Measurements from ENCODE around the gene CUX1.
"Not testable (repeated sequence)": the region's sequence is repeated elsewhere in the genome, so short reads cannot be mapped to it uniquely, and the experiment has no call there.

Gene CUX1

DNA sequence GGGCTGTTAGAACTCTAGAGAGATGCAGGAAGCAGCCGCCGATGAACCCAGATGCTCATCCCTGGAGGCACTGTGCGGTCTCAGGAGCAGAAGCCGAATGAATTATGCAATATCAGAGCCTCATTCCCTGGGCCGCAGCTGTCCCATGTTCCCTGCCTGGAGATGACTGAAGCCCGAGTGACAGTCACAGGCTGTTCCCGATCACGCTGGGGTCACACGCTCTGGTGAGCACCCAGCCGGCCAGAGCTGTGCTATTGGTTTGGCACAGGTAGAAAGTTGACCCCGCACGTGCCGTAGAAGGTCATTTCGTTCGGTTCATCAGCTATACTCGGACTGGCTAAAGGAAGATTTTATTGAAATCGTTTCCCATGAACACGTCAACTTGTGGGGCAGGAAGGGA, 328.7 kb downstream of the CUX1 start:
- DNase-seq (ENCODE audit: low spot score): no peak

DNA sequence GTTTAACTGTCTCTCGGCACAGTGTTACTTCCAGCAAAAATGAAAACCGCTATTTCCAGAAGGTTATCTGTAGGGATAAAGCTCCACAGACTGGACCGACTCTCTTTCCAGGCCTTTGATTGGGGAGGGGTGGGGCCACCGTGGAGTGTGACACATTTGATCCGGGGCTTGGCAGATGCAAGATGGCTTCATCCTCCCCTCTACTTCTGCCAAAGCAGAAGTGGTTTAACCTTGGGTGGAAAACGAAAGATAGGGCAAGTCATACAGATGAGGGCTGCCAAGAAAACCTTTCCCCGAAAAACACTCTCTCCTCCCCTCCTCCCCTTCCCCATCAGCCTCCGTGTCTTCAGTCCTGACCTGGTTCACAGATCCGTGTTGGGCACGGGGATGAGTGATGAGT, 329.6 kb downstream of the CUX1 start:
- no peak for DNase-seq (ENCODE audit: low spot score)

DNA sequence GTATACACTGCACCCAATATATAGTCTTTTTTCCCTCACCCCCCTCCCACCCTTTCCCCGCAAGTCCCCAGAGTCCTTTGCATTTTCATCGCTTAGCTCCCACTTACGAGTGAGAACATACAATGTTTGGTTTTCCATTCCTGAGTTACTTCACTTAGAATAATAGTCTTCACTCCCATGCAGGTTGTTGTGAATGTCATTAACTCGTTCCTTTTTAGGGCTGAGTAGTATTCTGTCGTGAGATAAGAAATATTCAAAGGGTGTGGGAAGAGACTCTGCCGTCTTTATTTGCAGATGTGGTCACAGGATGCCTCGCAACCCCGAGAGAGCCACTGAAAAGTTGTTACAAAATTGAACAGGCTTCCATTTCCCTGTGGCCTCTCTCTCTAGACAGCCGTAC, 331.4 kb downstream of the CUX1 start:
- DNase-seq (ENCODE audit: low spot score): no peak

DNA sequence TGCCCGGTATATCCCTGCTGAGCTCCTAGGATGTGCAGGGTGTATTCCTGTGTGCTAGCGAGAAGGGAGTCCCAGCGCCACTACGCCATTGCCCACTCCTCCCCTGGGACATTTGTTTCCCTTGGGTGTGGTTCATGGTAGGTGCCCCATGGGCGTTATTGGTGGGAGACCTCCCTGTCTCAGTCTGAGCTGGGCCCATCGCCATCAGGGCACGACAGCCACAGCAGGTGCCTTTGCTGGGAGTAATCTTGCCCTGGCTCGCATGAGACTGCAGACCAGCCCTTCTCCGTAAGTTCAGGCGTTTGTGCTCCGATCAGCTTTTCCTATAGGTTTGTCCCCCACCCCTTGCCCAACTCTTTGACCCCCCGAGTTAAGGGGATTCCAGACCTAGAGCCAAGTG, 332.0 kb downstream of the CUX1 start:
- DNase-seq (ENCODE audit: low spot score): no peak

DNA sequence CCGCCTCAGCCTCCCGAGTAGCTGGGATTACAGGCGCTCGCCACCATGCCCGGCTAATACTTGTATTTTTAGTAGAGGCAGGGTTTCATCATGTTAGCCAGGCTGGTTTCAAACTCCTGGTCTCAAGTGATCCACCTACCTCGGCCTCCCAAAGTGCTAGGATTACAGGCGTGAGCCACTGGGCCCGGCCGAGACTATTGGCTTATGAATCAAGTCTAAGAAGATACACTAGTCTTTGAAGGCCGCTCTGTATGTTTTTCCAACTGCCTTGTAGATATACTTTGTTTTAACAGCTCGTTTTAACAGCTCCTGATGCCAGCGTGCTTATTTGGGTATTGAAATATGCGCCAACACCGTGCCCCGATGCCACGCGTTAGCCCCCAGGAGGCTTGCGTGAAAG, 332.8 kb downstream of the CUX1 start:
- DNase-seq (ENCODE audit: low spot score): no peak

DNA sequence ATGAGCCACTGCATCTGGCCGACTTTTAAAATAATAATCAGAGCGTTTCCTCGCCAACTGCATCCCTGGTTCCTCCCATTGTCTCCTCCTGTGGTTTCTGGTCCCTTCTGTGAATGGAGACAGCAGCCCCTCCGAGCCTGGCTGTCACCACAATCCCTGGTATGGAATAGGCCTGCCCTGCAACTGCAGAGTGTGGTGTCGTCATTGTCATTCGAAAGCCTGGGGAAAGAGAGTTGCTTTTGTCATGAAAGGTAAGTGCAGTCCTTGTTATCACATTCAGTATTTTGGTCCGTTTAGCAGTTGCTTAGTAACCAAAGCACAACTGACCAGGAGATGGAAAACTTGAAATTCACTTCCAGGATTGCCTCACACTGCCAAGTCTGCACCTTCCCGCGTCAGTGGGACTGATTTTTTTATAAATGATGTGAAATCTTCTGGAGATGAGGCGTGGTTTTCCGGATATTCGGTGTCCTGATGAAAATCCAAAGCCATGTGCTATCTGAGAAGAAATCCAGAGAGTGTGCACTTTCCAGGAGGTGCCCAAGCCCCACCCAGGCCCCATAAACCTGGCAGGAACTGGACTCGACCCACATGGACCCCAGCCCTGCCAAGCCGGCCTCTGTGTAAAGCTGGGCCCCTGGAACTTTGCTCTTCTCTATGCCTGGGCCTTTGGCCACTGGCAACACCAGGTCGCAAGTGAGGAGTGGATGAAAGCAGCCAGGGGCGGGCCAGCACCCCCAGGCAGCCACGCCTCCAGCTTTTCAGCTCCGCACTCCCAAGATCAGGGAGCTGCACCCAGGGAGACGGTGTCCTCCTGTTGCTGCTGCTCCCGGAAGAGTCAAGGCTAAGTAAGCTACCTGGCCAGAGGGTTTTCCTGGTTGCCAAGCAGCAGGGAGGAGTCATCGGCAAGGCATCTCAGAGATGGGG, 335.5 kb downstream of the CUX1 start:
- peak; percentile 93 for DNase-seq (ENCODE audit: low spot score)

DNA sequence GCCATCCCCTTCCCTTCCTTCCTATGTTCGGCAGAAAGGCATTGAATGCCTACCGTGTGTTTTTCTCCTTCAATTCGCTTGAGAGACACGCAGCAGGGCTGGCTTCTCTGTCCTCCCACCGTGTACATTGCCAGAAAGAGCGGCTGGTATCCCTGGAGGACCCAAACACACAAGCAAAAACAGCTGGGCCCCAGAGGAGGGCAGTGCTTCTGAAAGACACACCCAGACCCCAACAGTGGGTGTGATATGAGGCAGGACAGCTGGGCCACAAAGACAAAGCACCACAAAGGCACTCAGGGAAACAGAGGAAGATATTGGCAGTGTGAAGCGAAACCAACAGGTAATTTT, 336.1 kb downstream of the CUX1 start:
- DNase-seq (ENCODE audit: low spot score): no peak

DNA sequence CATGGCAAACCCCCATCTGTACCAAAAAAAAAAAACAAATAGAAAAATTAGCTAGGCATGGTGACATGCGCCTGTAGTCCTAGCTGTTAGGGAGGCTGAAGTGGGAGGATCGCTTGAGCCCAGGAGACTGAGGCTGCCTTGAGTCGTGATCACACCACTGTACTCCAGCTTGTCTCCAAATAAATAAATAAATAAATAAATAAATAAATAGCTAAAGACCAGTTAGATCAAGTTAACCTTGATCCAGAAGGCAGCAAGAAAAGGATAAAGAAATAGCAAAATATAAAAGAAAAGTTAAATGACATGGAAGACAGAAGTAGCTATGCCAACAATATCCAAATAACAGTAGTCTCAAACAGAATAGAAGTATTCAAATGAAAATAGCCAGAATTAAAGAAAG, 337.0 kb downstream of the CUX1 start:
- DNase-seq (ENCODE audit: low spot score): no peak

DNA sequence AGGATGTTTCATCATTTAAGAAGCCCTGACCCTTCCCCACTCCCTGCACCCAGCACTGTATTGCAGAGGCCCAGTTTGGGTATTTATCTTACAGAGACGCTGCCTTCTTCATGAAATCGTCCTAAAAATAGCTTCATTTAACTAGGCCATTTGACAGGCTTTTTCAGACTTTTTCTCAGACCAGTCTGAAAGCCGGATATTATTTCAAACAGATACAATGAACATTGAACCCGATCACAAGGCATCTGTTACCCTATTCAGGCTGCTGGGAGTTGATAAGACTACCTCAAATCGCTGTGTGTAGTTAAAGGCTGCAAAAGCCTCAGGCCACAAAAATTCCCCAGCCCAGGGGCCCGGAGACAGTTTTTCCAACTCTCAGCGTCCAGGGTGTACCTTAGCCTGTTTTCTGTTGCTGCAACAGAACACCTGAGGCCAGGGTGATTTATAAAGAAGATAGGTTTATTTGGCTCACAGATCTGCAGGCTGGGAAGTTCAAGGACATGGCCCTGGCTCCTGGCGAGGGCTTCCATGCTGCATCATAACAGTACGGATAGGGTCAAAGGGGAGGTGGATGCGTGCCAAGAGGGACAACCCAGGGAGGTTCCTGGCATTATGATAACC, 338.5 kb downstream of the CUX1 start:
- DNase-seq (ENCODE audit: low spot score): no peak

DNA sequence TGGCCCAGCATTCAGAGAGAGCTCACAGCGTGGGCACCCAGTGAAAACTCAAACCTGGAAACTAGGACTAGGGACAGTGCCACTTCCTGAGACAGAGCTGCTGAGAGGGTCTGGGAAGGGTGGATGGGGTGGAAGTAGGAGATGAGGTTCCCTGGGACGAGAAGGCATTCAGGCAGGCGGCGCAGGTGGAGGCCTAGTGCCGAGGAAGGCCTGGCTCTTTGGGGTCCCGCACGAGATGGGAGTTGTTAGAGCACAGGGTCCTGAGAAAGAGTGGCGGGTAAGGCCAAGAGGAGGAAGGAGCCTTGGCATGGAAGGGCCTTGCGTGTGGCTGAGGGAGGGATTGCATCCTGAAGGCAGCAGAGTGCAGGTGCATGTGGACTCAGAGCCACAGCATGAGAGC, 339.4 kb downstream of the CUX1 start:
- no peak for DNase-seq (ENCODE audit: low spot score)

DNA sequence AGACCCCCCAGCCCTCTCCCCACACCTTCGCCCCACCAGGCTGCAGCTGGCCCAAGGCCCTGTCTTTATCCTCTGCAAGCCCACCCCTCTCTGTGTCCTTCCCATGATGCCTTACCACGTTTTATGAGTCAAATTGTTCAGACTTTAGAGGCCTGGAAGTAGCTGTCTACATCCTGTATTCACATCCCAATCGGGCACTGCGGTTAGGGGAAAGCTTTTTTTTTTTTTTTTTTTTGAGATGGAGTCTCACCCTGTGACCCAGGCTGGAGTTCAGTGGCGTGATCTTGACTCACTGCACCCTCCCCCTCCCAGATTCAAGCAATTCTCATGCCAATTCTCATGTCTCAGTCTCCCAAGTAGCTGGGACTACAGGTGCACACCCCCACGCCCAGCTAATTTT, 347.7 kb downstream of the CUX1 start:
- DNase-seq (ENCODE audit: low spot score): no peak

DNA sequence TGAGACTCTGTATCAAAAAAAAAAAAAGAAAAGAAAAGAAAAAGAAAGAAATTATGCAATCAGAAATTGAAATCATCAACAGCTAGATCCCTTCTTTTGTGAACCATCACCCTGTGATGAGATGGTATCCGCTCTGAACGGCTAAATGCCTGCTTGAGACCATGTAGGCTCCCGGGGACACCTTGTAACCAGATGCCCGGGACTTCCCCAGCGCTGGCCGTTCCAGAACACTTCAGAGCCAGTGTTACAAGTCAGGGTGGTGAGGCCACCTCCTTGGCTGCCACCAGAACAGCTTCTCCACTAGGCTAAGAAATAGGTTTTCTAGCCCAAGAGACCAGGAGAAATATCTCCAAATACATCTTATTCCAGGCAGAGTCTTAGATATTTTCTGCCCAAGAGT, 349.8 kb downstream of the CUX1 start:
- DNase-seq (ENCODE audit: low spot score): no peak

DNA sequence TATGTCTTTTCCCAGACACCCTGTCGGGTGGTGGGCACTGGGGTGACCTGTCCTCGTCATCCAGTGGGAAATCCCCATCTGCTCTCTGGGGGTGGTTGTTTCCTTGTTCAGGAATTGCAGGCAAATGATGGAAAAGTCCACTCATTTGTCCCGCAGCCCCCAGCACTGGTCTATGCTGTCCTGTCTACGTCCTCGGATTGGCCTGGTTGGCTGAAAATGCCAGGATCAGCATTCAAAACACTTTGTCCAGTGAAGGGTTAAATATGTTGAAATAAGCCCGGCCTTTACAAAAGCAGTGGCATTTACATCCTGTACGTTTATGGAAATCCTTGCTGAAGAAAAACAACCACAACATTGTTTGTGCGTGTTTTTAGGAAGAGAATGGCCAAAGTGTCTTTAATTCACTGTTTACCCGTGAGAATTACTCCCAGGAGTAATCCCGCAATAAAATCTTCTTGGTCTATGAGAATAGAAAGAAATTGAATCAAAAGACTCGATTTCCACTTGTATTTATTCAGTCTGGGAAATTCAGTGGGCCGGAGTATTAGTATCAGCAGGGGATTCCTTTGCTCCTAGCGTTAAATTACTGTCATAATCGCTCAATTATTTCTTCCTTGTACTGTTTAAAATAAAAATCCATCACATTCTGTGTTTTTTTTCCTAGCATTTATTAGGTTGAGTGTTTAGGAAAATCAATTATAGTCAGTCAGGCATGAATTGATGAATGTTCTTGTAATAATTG, 352.4 kb downstream of the CUX1 start:
- peak; percentile 61 for DNase-seq (ENCODE audit: low spot score)

DNA sequence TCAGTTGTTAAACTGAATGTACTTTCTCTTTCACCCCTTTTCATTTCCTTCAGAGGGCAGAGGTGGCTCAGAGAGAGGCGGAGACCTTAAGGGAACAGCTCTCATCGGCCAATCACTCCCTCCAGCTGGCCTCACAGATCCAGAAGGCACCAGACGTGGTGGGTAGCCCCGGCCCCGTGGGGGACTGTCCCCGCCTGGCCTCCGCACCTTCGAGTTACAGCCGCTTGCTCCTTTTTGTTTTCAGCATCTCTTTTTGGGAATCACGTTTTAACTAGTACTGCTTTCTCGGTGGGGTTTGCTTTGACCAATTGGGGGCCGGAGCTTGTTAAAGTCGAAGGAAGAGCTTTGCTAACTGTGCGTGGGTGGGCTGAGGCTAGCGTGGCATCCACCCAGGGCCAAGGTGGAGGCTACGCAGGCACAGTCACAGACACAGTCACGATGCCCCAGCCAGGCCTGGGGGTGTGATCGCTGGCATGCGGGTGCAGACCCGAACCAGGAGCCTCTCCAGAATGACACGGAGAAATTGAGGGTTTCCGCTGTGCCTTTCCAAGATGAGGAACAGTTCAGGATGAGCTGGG, 353.1 kb downstream of the CUX1 start:
- no peak for DNase-seq (ENCODE audit: low spot score)

DNA sequence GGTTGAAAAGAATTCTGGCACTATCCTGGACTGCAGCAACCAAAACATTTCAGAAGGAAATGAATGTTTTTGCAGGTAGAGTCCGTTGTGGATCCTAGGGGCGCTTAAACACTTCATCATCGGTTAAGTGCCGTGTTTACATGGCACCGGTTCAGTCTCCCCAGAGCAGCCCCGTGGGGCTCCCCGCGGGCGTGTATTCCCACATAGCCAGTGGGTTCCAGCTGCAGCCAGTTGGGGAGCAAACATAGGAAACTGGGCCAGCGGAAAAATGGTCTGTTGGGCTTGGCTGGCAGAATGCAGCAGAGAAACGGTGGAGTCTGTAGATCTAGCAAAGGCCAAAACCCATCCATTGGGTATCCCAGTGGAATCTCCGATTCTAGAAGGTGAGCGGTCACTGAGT, 356.2 kb downstream of the CUX1 start:
- no peak for DNase-seq (ENCODE audit: low spot score)

DNA sequence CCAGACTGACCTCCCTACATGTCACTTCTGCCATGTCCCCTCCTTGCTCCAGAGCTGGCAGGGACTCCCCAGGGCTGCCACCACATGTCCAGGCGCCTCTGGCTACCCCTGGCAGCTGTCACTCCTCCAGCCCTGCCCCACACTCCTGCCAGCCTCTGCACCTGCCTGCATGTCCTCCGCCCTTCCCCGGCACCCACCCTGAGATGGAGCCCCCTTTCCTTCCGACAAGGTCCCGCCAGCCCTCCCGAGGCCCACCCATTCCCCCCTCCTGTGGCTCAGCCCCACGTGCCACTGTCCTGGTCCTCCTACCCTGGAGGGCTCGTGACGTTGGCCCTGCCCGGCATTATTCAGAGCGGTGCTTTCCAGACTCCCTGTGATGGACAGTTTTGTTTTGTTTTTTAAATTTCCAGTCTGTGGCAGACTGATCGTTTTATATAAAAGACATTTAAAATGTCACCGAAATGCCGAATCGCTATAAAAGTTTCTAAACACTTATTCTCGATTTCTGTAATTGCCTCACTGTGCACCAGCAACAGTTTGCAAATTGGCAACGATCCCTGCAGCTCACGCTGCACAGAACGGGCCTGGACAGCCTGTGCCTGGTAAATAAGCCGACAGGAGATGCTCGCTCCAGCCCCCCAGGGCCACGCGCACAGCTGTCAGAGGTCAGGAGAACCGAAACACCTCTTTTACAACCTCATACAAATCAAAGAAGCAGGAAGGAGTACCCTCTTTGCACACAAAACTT, 358.2 kb downstream of the CUX1 start:
- no peak for DNase-seq (ENCODE audit: low spot score)

DNA sequence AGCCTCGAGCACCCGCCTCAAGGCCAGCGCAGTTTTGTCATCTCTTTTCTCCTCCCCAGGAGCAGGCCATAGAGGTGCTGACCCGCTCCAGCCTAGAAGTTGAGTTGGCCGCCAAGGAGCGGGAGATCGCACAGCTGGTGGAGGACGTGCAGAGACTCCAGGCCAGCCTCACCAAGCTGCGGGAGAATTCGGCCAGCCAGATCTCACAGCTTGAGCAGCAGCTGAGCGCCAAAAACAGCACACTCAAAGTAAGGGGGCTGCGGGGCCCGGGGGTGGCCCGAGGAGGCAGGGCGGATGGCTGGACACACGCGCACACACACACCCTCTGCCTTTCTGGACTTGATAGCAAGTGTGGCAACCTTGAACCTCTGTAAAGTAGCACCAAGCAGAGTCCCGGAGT, 361.0 kb downstream of the CUX1 start:
- DNase-seq (ENCODE audit: low spot score): no peak

DNA sequence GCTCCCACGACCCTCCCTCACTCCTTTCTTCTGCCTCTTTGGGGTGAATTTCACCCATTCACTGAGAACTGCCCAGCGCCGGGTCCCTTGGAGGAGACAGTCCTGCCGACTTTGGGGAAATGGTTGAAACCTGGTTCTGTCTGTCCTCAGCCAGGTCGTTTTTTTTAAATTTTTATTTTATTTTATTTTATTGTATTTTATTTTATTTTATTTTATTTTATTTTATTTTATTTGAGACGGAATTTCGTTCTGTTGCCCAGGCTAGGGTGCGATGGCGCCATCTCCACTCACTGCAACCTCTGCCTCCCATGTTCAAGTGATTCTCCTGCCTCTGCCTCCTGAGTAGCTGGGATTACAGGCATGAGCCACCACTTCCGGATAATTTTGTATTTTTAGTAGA, 363.3 kb downstream of the CUX1 start:
- no peak for DNase-seq (ENCODE audit: low spot score)

DNA sequence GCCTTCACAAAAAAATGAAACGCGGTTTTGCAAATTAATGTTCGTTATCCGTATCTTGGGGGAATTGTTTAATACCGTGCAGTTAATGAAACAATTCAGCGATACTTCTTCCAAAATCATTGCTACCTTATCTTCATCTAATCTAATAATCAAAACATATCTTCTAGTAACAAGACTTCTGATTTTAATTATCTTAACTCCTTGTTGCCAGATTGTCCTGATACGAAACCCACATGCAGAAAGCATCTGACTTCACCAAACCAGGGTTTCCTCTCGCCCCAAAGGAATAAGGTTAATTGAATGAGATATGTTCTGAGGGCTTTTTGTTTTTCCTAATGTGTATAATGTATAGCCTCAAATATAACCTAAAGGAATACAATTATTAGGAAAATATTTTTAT, 364.1 kb downstream of the CUX1 start:
- no peak for DNase-seq (ENCODE audit: low spot score)

DNA sequence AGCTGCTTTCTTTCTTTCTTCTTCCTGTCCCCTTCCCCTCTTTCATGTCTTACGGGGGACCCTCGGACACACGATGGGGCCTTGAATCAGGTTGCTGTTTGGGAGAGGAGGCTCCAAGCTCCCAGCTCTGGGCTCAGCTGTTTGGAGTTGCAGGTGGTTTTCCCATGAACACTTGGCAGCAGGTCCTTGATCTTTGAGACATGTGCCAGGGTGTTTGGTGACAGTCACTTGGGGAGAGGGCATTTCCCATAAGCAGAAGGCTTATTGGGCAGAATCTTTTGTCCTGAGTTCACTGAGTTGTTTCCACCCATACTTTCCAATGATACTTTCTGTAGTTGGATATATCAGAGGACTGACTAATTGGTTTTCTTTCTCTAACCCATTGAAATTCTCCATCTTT, 364.6 kb downstream of the CUX1 start:
- no peak for DNase-seq (ENCODE audit: low spot score)

DNA sequence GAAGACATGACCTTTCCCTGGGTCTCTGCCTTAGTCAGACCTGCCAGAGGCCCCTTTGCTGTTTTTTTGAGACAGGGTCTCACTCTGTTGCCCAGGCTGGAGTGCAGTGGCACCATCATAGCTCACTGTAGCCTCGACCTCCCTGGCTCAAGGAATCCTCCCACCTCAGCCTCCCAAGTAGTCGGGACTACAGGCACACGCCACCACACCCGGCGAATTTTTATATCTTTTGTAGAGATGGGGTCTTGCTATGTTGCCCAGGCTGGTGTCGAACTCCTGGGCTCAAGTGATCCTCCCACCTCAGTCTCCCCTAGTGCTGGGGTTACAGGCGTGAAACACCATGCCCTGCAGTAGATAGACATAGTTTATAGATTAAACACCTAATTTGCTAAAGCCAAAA, 366.4 kb downstream of the CUX1 start:
- DNase-seq (ENCODE audit: low spot score): not testable (repeated sequence)

DNA sequence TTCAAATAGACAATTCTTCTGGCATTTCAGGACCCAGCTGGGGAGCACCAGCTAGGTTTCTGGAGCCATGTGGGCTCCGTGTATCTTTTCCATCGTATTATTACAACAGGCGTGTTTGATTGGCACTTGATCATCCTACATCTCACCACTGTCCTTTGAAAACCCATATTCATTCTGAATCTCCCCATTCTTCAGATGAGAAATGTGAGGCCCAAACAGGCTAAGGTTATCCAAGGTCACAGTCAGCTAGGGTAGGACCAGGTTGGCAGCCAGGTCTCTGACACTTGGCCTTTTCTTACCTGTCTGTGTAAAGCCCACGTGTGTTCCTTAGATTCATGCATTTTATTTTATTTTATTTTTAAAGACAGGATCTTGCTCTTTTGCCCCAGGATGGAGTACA, 366.9 kb downstream of the CUX1 start:
- DNase-seq (ENCODE audit: low spot score): no peak
